Gastroesophageal sphincter (tissue), 3 donors: Measurements from ENCODE around the gene CYTH3.

Source experiments
- CTCF ChIP-seq, 4 experiments: fragments of 200-600 bp in 2 of 4; fragments of 450-650 bp in 2 of 4; sonication (generic) in 1 of 4; IDR thresholded peaks; one replicate each; pipeline ENCODE4 v1.5.1; 2017 to 2019; ENCODE audit warnings: antibody characterized with exemption in 4 of 4, mild to moderate bottlenecking in 2 of 4, moderate library complexity in 2 of 4
- EP300 ChIP-seq: sonication (generic); formaldehyde crosslinking; IDR thresholded peaks from one replicate; pipeline ENCODE4 v1.6.1; 2017; ENCODE audit warnings: antibody characterized with exemption, mild to moderate bottlenecking
- POLR2A ChIP-seq, 2 donors: fragments of 450-650 bp; IDR thresholded peaks; one replicate each; pipeline ENCODE4 v1.6.1; 2017; ENCODE audit warnings: antibody characterized with exemption in 2 of 2, mild to moderate bottlenecking in 2 of 2, moderate library complexity in 1 of 2
- POLR2AphosphoS5 ChIP-seq: sonication (generic); formaldehyde crosslinking; IDR thresholded peaks from one replicate; pipeline ENCODE4 v1.6.1; 2017; ENCODE audit warnings: antibody characterized with exemption

- TF ChIP-seq POLR2AphosphoS5 (no peak), POLR2A (IDR thresholded peaks at IDR 0.05) (no peak), CTCF (IDR thresholded peaks at IDR 0.05) (no peak), EP300 (no peak)
These were observed 92.1 kb downstream of the CYTH3 start for GRCh38 chr7:6180344-6180725.
